Gastrocnemius medialis (tissue), 4 donors: ENCODE data around the gene DNAL1.

Experiments
- CTCF ChIP-seq, 5 experiments: fragments of 450-650 bp in 3 of 5; fragments of 200-600 bp in 2 of 5; sonication (generic) in 2 of 5; IDR thresholded peaks in 4 of 5; conservative IDR thresholded peaks in 1 of 5; 1 replicate in 4 of 5; 2 replicates in 1 of 5; pipeline ENCODE4 v1.5.1; 2016 to 2019; ENCODE audit warnings: antibody characterized with exemption in 5 of 5, mild to moderate bottlenecking in 3 of 5, moderate library complexity in 3 of 5
- POLR2A ChIP-seq, 2 donors: fragments of 450-650 bp; IDR thresholded peaks; one replicate each; pipeline ENCODE4 v1.6.1; 2017; ENCODE audit warnings: antibody characterized with exemption in 2 of 2, mild to moderate bottlenecking in 2 of 2, moderate library complexity in 2 of 2

- TF ChIP-seq CTCF (IDR thresholded peaks at IDR 0.05 in 4 of 5, conservative IDR thresholded peaks at IDR 0.05 in 1 of 5) (no peak), POLR2A (IDR thresholded peaks at IDR 0.05) (no peak)
These were observed 98.7 kb downstream of the DNAL1 start for GRCh38 chr14:73743431-73743931.
